ENCODE data around the gene OR11A1. TPM values are rescaled to one million over a fixed set of nuclear protein-coding genes. Genes with fewer than 3 reads are reported as not detected.

The OR11A1 gene
- total and polyA plus RNA-seq, 2 experiments from 2014 or later: not detected

DNA sequence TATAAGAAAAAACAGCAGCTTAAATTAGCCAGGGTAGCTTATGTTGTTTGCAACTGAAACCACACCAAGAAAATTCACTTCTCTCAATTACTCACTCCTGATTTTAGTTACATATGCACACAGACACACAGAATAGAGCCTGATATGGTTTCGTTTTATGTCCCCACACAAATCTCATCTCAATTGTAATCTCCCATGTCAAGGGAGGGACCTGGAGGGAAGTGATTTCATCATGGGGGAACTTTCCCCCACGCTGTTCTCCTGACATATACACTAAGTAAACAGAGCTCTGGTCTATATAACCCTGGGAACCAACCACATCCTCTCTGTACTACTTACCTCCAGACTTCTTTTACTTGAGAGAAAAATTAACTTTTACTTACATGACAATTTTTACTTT lies 32.3 kb downstream of the OR11A1 start:
- Histone ChIP-seq H3K4me2 (no peak overlapping the region), H2AFZ (no peak overlapping the region), H3K27ac (ENCODE audit: low read depth) (no peak overlapping the region), H3K79me2 (replicated peaks; ENCODE audit: insufficient read depth) (no peaks in the 10 kb centered on the region), H3K4me3 (no peak overlapping the region), H3K9me2 (ENCODE audit: insufficient read depth) (no peaks in the 10 kb centered on the region), H3K36me3 (ENCODE audit: insufficient read depth) (no peaks in the 10 kb centered on the region), H3K4me1 (ENCODE audit: insufficient read depth) (peaks cover 3% of the 10 kb centered on the region; the same call in 1 of the 2 replicates), H4K20me1 (replicated peaks; ENCODE audit: insufficient read depth) (no peaks in the 10 kb centered on the region), H3K27me3 (ENCODE audit: insufficient read depth) (no peaks in the 10 kb centered on the region), H3F3A (replicated peaks; ENCODE audit: low read depth) (no peaks in the 10 kb centered on the region)
- Mint-ChIP-seq H3K4me3 (no peak overlapping the region), H3K27ac (no peak overlapping the region; the same call in 1 of the 2 replicates), H3K36me3 (ENCODE audit: low read depth) (no peaks in the 10 kb centered on the region), H3K9me3 (no peaks in the 10 kb centered on the region), H3K4me1 (peaks cover 16% of the 10 kb centered on the region; the same call in 2 of the 3 replicates), H3K27me3 (ENCODE audit: insufficient read depth, low read depth, poor library complexity) (peaks cover 2% of the 10 kb centered on the region)
- DNase-seq (ENCODE audit: low spot score): no peak
- no peak for ATAC-seq
- TF ChIP-seq, protein P1, sequence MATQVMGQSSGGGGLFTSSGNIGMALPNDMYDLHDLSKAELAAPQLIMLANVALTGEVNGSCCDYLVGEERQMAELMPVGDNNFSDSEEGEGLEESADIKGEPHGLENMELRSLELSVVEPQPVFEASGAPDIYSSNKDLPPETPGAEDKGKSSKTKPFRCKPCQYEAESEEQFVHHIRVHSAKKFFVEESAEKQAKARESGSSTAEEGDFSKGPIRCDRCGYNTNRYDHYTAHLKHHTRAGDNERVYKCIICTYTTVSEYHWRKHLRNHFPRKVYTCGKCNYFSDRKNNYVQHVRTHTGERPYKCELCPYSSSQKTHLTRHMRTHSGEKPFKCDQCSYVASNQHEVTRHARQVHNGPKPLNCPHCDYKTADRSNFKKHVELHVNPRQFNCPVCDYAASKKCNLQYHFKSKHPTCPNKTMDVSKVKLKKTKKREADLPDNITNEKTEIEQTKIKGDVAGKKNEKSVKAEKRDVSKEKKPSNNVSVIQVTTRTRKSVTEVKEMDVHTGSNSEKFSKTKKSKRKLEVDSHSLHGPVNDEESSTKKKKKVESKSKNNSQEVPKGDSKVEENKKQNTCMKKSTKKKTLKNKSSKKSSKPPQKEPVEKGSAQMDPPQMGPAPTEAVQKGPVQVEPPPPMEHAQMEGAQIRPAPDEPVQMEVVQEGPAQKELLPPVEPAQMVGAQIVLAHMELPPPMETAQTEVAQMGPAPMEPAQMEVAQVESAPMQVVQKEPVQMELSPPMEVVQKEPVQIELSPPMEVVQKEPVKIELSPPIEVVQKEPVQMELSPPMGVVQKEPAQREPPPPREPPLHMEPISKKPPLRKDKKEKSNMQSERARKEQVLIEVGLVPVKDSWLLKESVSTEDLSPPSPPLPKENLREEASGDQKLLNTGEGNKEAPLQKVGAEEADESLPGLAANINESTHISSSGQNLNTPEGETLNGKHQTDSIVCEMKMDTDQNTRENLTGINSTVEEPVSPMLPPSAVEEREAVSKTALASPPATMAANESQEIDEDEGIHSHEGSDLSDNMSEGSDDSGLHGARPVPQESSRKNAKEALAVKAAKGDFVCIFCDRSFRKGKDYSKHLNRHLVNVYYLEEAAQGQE (IDR thresholded peaks at IDR 0.05; ENCODE audit: unreplicated experiment): no peak
- TF ChIP-seq EZH2phosphoT487 (IDR thresholded peaks at IDR 0.05; ENCODE audit: unreplicated experiment) (no peak), CREB1 (CRISPR knock-in tag; IDR thresholded peaks at IDR 0.05; ENCODE audit: low read depth) (no peak), EZH2 (IDR thresholded peaks at IDR 0.05; ENCODE audit: low read depth, unreplicated experiment) (no peak), STAT1 (IDR thresholded peaks at IDR 0.05; ENCODE audit: unreplicated experiment) (no peak), ZNF331 (CRISPR knock-in tag; IDR thresholded peaks at IDR 0.05; ENCODE audit: low read depth) (no peak), NANOG (IDR thresholded peaks at IDR 0.05; ENCODE audit: borderline replicate concordance) (no peak), POLR2AphosphoS5 (IDR thresholded peaks at IDR 0.05; ENCODE audit: low read depth) (no peak), ZNF114 (CRISPR knock-in tag; IDR thresholded peaks at IDR 0.05) (no peak), JUNB (IDR thresholded peaks at IDR 0.05; ENCODE audit: unreplicated experiment) (no peak)
- TF ChIP-seq, protein P2, sequence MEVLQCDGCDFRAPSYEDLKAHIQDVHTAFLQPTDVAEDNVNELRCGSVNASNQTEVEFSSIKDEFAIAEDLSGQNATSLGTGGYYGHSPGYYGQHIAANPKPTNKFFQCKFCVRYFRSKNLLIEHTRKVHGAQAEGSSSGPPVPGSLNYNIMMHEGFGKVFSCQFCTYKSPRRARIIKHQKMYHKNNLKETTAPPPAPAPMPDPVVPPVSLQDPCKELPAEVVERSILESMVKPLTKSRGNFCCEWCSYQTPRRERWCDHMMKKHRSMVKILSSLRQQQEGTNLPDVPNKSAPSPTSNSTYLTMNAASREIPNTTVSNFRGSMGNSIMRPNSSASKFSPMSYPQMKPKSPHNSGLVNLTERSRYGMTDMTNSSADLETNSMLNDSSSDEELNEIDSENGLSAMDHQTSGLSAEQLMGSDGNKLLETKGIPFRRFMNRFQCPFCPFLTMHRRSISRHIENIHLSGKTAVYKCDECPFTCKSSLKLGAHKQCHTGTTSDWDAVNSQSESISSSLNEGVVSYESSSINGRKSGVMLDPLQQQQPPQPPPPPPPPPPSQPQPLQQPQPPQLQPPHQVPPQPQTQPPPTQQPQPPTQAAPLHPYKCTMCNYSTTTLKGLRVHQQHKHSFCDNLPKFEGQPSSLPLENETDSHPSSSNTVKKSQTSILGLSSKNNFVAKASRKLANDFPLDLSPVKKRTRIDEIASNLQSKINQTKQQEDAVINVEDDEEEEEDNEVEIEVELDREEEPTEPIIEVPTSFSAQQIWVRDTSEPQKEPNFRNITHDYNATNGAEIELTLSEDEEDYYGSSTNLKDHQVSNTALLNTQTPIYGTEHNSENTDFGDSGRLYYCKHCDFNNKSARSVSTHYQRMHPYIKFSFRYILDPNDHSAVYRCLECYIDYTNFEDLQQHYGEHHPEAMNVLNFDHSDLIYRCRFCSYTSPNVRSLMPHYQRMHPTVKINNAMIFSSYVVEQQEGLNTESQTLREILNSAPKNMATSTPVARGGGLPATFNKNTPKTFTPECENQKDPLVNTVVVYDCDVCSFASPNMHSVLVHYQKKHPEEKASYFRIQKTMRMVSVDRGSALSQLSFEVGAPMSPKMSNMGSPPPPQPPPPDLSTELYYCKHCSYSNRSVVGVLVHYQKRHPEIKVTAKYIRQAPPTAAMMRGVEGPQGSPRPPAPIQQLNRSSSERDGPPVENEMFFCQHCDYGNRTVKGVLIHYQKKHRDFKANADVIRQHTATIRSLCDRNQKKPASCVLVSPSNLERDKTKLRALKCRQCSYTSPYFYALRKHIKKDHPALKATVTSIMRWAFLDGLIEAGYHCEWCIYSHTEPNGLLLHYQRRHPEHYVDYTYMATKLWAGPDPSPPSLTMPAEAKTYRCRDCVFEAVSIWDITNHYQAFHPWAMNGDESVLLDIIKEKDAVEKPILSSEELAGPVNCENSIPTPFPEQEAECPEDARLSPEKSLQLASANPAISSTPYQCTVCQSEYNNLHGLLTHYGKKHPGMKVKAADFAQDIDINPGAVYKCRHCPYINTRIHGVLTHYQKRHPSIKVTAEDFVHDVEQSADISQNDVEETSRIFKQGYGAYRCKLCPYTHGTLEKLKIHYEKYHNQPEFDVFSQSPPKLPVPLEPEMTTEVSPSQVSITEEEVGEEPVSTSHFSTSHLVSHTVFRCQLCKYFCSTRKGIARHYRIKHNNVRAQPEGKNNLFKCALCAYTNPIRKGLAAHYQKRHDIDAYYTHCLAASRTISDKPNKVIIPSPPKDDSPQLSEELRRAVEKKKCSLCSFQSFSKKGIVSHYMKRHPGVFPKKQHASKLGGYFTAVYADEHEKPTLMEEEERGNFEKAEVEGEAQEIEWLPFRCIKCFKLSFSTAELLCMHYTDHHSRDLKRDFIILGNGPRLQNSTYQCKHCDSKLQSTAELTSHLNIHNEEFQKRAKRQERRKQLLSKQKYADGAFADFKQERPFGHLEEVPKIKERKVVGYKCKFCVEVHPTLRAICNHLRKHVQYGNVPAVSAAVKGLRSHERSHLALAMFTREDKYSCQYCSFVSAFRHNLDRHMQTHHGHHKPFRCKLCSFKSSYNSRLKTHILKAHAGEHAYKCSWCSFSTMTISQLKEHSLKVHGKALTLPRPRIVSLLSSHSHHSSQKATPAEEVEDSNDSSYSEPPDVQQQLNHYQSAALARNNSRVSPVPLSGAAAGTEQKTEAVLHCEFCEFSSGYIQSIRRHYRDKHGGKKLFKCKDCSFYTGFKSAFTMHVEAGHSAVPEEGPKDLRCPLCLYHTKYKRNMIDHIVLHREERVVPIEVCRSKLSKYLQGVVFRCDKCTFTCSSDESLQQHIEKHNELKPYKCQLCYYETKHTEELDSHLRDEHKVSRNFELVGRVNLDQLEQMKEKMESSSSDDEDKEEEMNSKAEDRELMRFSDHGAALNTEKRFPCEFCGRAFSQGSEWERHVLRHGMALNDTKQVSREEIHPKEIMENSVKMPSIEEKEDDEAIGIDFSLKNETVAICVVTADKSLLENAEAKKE (CRISPR knock-in tag; IDR thresholded peaks at IDR 0.05): no peak
- TF ChIP-seq, protein P3, sequence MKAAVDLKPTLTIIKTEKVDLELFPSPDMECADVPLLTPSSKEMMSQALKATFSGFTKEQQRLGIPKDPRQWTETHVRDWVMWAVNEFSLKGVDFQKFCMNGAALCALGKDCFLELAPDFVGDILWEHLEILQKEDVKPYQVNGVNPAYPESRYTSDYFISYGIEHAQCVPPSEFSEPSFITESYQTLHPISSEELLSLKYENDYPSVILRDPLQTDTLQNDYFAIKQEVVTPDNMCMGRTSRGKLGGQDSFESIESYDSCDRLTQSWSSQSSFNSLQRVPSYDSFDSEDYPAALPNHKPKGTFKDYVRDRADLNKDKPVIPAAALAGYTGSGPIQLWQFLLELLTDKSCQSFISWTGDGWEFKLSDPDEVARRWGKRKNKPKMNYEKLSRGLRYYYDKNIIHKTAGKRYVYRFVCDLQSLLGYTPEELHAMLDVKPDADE (IDR thresholded peaks at IDR 0.05): no peak
- TF ChIP-seq, protein P4, sequence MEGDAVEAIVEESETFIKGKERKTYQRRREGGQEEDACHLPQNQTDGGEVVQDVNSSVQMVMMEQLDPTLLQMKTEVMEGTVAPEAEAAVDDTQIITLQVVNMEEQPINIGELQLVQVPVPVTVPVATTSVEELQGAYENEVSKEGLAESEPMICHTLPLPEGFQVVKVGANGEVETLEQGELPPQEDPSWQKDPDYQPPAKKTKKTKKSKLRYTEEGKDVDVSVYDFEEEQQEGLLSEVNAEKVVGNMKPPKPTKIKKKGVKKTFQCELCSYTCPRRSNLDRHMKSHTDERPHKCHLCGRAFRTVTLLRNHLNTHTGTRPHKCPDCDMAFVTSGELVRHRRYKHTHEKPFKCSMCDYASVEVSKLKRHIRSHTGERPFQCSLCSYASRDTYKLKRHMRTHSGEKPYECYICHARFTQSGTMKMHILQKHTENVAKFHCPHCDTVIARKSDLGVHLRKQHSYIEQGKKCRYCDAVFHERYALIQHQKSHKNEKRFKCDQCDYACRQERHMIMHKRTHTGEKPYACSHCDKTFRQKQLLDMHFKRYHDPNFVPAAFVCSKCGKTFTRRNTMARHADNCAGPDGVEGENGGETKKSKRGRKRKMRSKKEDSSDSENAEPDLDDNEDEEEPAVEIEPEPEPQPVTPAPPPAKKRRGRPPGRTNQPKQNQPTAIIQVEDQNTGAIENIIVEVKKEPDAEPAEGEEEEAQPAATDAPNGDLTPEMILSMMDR (conservative IDR thresholded peaks at IDR 0.05; ENCODE audit: low read depth in 2 of 2): no peak

Data from GM23338 (cell line).